WERI-Rb-1 (cell line): Measurements from ENCODE around the gene GSTM1.

Experiments used
- DNase-seq: peaks from one replicate; pipeline ENCODE4 v3.0.0-alpha.2; 2020
- H3K27ac ChIP-seq: fragments of 250-450 bp; sonication (Bioruptor Pico); 2 replicates; pipeline ENCODE4 v1.5.1; 2020; ENCODE audit warnings: mild to moderate bottlenecking, moderate library complexity
- H3K27me3 ChIP-seq: fragments of 250-450 bp; sonication (Bioruptor Pico); 2 replicates; pipeline ENCODE4 v1.5.1; 2021; ENCODE audit warnings: mild to moderate bottlenecking, low read depth, moderate library complexity; ENCODE audit not compliant: insufficient read depth, severe bottlenecking
- H3K36me3 ChIP-seq: fragments of 250-450 bp; sonication (Bioruptor Pico); 2 replicates; pipeline ENCODE4 v1.5.1; 2020; ENCODE audit warnings: mild to moderate bottlenecking, moderate library complexity
- H3K4me3 ChIP-seq: 2 replicates; pipeline ENCODE4 v1.5.1; 2011; ENCODE audit warnings: low read depth, mild to moderate bottlenecking, control low read depth, low read length
- H3K9me3 ChIP-seq: fragments of 250-450 bp; sonication (Bioruptor Pico); 2 replicates; pipeline ENCODE4 v1.5.1; 2021; ENCODE audit warnings: mild to moderate bottlenecking, moderate library complexity; ENCODE audit not compliant: severe bottlenecking
- CTCF ChIP-seq: IDR thresholded peaks from 2 replicates; pipeline ENCODE4 v1.5.1; 2011; ENCODE audit warnings: low read depth, mild to moderate bottlenecking, control low read depth, inconsistent platforms, low read length

The GSTM1 gene

GRCh38 chr1:109717729-109718128 is 30.1 kb downstream of the GSTM1 start:
- H3K4me3 ChIP-seq, result no peak overlapping the region
- no peaks in the 10 kb centered on the region for H3K9me3 ChIP-seq
- H3K27me3 ChIP-seq, result no peaks in the 10 kb centered on the region
- no peak for TF ChIP-seq CTCF
- H3K36me3 ChIP-seq, result no peaks in the 10 kb centered on the region
- no peak for DNase-seq
- H3K27ac ChIP-seq, result no peak overlapping the region

GRCh38 chr1:109718495-109718894 is 30.9 kb downstream of the GSTM1 start:
- Histone ChIP-seq H3K27ac (no peak overlapping the region), H3K9me3 (no peaks in the 10 kb centered on the region), H3K36me3 (no peaks in the 10 kb centered on the region), H3K27me3 (no peaks in the 10 kb centered on the region), H3K4me3 (no peak overlapping the region)
- TF ChIP-seq CTCF, result peak; percentile 57; the same call in 1 of the 2 replicates
- peak; percentile 51 for DNase-seq

GRCh38 chr1:109719337-109719837 is 31.8 kb downstream of the GSTM1 start:
- Histone ChIP-seq H3K27me3 (no peaks in the 10 kb centered on the region), H3K4me3 (no peak overlapping the region), H3K36me3 (no peaks in the 10 kb centered on the region), H3K9me3 (no peaks in the 10 kb centered on the region), H3K27ac (no peak overlapping the region)
- TF ChIP-seq CTCF, result no peak
- DNase-seq, result no peak

- Histone ChIP-seq H3K9me3 (peaks cover 5% of the 10 kb centered on the region), H3K4me3 (no peak overlapping the region), H3K36me3 (no peaks in the 10 kb centered on the region), H3K27ac (no peak overlapping the region), H3K27me3 (no peaks in the 10 kb centered on the region)
- DNase-seq, result no peak
- no peak for TF ChIP-seq CTCF
Measured at GRCh38 chr1:109721042-109721441, 33.4 kb downstream of the GSTM1 start.

GRCh38 chr1:109721971-109722370 is 34.4 kb downstream of the GSTM1 start:
- Histone ChIP-seq H3K36me3 (no peaks in the 10 kb centered on the region), H3K27me3 (no peaks in the 10 kb centered on the region)
- no peak for DNase-seq

More at GRCh38 chr1:109721971-109722370, 34.4 kb downstream of the GSTM1 start:
- no peak overlapping the region for H3K4me3 ChIP-seq
- TF ChIP-seq CTCF, result no peak
- no peak overlapping the region for H3K27ac ChIP-seq
- H3K9me3 ChIP-seq, result peaks cover 5% of the 10 kb centered on the region
